GM13976 (cell line): Measurements from ENCODE around the gene ZBTB32.

Experiments used
- DNase-seq: peaks from one replicate; pipeline ENCODE4 v3.0.0; 2012; ENCODE audit warnings: low spot score
- in situ Hi-C: fragments of 300-500 bp; cut with MboI; formaldehyde crosslinking; loops from one replicate; pipeline ENCODE4 v1.12.0; 2022; ENCODE audit warnings: low sequenced_read_pairs, mixed read lengths, inconsistent platforms; ENCODE audit not compliant: unreplicated experiment
- TF ChIP-seq, protein P1 (sequence below): IDR thresholded peaks from 2 replicates; pipeline ENCODE4 v1.5.1; 2012; ENCODE audit warnings: borderline replicate concordance, mild to moderate bottlenecking; ENCODE audit not compliant: insufficient read depth; ENCODE audit errors: extremely low read depth, missing control alignments, control extremely low read depth

ZBTB32 gene

DNA sequence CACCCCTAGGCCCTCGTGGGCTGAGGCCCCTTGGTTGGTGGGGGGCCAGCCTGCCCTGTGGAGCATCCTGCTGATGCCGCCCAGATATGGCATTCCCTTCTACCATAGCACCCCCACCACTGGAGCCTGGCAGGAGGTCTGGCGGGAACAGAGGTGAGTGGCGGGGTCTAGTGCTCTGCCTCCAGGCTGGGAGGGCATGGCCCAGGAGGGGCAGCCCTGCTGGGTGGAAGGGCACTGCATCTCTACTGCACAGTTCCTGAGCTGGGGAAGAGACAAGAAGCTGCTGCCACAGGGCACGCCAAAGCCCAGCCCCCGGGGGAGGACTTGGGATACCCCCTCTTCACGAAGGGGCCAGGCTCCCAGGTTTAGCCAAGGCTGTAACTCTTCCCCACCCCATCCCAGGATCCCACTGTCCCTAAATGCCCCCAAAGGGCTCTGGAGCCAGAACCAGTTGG, 11.0 kb downstream of the ZBTB32 start:
- in situ Hi-C loops = no loop called here
- TF ChIP-seq, protein P1, sequence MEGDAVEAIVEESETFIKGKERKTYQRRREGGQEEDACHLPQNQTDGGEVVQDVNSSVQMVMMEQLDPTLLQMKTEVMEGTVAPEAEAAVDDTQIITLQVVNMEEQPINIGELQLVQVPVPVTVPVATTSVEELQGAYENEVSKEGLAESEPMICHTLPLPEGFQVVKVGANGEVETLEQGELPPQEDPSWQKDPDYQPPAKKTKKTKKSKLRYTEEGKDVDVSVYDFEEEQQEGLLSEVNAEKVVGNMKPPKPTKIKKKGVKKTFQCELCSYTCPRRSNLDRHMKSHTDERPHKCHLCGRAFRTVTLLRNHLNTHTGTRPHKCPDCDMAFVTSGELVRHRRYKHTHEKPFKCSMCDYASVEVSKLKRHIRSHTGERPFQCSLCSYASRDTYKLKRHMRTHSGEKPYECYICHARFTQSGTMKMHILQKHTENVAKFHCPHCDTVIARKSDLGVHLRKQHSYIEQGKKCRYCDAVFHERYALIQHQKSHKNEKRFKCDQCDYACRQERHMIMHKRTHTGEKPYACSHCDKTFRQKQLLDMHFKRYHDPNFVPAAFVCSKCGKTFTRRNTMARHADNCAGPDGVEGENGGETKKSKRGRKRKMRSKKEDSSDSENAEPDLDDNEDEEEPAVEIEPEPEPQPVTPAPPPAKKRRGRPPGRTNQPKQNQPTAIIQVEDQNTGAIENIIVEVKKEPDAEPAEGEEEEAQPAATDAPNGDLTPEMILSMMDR = no peak
- no peak for DNase-seq

DNA sequence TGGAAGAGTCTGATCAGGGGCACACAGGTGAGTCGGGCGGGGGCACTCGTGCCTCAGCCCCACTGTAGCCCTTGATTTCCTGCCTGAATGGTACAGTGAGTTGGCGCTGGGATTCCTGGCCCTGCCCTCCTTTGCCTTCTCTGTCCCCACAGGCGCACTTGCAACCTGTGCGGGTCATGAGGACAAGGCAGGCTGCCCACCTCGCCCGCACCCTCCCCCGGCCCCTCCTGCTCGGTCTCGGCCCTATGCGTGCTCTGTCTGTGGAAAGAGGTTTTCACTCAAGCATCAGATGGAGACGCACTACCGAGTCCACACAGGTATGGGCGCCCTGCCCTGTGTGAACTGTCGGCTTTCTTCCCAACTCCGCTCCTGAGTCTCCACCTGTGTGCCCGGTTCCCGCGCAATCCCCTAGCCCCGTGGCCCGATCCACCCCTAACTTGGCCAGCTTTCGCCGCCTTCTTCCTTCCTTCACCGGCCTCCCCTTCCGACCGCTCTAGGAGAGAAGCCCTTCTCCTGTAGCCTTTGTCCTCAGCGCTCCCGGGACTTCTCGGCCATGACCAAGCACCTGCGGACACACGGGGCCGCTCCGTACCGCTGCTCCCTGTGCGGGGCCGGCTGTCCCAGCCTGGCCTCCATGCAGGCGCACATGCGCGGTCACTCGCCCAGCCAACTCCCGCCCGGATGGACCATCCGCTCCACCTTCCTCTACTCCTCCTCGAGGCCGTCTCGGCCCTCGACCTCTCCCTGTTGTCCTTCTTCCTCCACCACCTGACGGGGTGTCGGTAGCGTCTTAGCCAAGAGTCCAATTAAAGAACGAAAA, 11.8 kb downstream of the ZBTB32 start:
- in situ Hi-C loops = no loop called here
- TF ChIP-seq, protein P1 = no peak
- DNase-seq = no peak

DNA sequence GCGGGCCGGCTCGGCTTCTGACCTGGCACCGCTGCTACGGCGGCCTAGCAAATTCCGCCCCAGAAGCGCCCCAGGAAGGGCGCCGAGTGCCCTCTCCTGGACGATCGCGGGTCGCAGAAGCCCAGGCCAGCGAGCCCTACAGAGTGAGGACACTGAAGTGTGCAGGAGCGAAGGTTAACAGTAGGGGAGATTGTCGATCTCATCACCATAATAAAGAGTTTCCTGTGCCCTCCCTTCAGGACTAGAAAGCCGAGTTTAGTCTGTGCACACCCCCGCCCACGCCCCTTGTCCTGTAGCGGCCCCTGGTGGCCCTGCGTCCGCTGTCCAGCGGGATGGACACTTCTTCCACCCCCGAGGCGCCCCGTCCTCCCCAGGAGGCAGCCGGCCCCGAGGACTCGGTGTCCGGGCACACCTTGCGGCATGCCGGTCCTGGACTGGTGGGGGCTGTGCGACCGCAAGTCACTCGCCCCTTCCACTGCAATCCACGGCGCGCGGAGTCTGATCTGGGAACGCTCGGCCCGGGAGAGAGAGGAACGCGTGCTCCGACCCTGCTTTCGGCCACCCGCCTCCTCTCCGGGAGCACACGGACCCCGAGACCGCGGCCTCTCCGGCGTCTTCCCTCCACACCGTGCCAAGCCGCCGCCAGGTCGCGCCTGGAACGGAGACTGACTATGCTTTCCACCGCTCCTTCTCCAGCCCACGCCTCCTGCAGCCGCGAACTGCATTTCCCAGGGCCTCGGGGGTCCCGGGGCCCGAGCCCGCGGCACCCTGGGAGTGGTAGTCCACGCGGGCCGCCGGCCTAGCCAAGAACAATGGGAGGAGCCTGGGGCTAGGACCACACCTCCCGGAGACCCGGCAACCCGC, 12.7 kb downstream of the ZBTB32 start:
- in situ Hi-C loops = no loop called here

DNA sequence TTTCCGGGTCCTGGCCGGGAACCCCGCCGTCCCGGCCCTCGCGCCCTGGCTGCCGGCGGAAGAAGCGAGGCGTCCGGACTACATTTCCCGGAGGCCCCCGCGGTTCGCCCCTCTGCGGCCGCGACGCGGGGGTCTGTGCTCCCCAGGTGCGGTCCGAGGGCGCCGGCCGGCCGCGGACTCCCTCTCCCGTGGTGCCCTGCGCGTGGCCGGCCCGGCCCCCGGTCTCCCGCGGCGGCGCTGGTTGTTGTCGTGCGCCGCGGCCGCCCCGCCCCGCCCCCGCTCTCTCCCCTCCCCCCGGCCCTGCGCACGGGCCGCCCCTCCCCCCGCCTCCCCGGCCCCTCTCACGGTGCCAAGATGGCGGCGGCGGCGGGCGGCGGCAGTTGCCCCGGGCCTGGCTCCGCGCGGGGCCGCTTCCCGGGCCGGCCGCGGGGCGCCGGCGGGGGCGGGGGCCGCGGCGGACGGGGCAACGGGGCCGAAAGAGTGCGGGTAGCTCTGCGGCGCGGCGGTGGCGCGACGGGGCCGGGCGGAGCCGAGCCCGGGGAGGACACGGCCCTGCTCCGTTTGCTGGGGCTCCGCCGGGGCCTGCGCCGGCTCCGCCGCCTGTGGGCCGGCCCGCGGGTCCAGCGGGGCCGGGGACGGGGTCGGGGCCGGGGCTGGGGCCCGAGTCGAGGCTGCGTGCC, 13.4 kb downstream of the ZBTB32 start, which contains the start of gene KMT2B:
TSS of gene KMT2B (plus strand) at position 339 of the 680 bp plus-strand sequence. CDS start at position 355, 16 bp downstream.
- peak; percentile 97 for DNase-seq
- in situ Hi-C loops = no loop called here
- TF ChIP-seq, protein P1 = no peak

More for the DNA sequence above, 12.7 kb downstream of the ZBTB32 start:
- DNase-seq = peak; percentile 85
- TF ChIP-seq, protein P1 = peak; percentile 74

DNA sequence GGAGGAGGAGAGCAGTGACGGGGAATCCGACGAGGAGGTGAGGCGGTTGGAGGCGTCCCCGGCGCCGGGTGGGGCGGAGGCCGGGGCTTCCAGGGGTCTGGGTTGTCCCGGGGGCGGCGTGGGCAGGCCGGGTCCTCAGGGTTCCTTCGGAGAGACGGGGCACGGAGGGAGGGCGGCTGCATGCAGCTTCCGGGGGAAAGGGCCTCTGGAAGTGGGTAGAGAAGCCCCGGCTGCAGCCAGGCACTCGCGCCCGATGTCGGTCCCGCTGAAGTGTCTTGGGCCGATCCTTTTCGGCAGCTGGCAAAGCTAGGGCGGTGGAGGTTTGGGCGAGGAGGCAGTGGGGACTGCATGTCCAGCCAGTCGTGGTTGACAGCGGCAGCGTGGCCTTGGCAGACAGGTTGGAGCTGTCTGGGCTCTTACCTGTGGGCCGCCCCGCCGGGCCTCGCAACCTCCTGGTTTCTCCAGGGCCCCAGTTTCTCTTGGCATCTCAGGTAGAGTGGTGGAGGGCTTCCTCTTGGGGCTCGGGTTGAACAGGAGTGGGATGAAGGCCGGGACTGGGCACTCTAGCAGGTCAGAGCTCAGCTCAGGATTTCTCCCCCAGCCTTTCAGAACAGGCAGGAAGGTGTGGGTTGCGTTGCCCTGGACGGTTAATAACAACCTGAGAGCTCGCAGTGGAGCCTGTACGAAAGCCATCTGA, 14.1 kb downstream of the ZBTB32 start:
- in situ Hi-C loops = no loop called here
- peak; percentile 71 for DNase-seq
- TF ChIP-seq, protein P1 = no peak
